Stimulated activated CD8-positive, alpha-beta memory T cell treated with anti-CD3 and anti-CD28 coated beads, Interleukin-15, amount 100 ng/mL, for 48 hours (primary cell): Measurements from ENCODE around the gene PRRT2.

Experiments
- DNase-seq, 2 donors: peaks; one replicate each; pipeline ENCODE4 v3.0.0-alpha.2; 2020; ENCODE audit warnings: low read depth in 2 of 2

Gene PRRT2

DNA sequence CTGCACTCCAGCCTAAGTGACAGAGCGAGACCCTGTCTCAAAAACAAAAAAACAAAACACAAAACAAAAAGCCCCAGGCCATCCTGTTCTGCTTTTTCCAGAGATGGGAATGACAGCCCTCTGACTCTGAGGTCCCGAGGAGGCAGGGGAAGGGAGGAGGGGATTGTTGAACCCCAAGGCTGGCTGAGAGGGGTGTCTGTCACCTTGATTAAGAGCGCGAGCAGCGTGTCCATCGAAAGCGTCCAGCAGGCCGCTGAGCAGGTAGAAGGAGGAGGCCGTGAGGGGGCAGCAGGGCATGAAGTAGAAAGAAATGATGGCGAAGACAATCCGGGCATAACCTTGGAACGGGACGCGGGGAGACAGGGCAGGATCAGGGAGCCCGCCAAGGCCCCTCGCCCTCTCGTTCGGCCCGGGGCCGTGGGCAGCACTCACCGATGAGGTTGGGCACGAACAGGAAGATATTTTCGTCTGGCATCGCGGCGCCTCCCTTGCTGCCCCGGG is 50.4 kb downstream of the PRRT2 start:
- DNase-seq: peak in 1 of 2 donors; percentile 4

GRCh38 chr16:29862884-29863668 is 51.1 kb downstream of the PRRT2 start, which contains the start of gene CDIPT:
Gene CDIPT, minus strand, starts transcription at chr16:29863226. Its CDS starts 369 bp downstream, at chr16:29862857.
- DNase-seq: peak; percentile 88 to 89

DNA sequence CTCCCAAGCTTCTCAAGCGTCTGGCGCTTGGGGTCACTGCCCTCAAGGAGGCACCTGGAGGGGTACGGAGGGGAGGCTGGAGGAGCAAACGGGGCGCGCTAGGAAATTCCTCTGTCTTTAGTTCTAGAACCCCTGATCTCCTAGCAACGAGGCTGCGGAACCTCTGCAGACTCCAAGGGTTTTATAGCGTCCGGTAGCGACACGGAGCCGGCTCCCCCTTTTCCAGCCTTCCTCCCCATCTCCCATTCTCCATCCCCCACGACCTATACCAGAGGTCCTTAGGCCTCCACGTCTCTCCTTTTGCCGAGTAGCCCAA is 51.6 kb downstream of the PRRT2 start:
- no peak for DNase-seq

- no peak for DNase-seq
Measured at GRCh38 chr16:29864205-29864604, 52.2 kb downstream of the PRRT2 start.
